Natural killer cell (primary cell): ENCODE measurements around the gene PEX7. TPM values are rescaled to one million over a fixed set of nuclear protein-coding genes. Genes with fewer than 3 reads are reported as not detected.
A peak's percentile ranks its signal among the peaks of the same experiment; 100 is the strongest.

Experiments used
- ATAC-seq, 3 donors: fragments of 150-1000 bp in 2 of 3; fragments of 200-7000 bp in 1 of 3; cut with Tn5 transposase; 1 replicate in 1 of 3; 2 replicates in 2 of 3; pipeline ENCODE4 v1.10.0; 2021; ENCODE audit warnings: mild to moderate bottlenecking in 2 of 3, moderate library complexity in 2 of 3
- DNase-seq, 2 donors: peaks; one replicate each; pipeline versions ENCODE4 v3.0.0 to v3.0.0-alpha.2; 2013 to 2021; ENCODE audit warnings: mixed read lengths in 1 of 2
- H3K27ac ChIP-seq: one replicate; pipeline ENCODE4 v1.5.1; 2013; ENCODE audit warnings: mild to moderate bottlenecking, low read length
- H3K27me3 ChIP-seq: one replicate; pipeline ENCODE4 v1.6.1; 2013; ENCODE audit warnings: low read length; ENCODE audit not compliant: control insufficient read depth, insufficient read depth
- H3K36me3 ChIP-seq: one replicate; pipeline ENCODE4 v1.6.1; 2013; ENCODE audit warnings: low read length; ENCODE audit not compliant: control insufficient read depth, insufficient read depth
- H3K4me1 ChIP-seq: one replicate; pipeline ENCODE4 v1.6.1; 2013; ENCODE audit warnings: low read length; ENCODE audit not compliant: control insufficient read depth, insufficient read depth
- H3K4me3 ChIP-seq: one replicate; pipeline ENCODE4 v1.5.1; 2013; ENCODE audit warnings: low read length
- H3K9me3 ChIP-seq: one replicate; pipeline ENCODE4 v1.6.1; 2013; ENCODE audit warnings: low read length; ENCODE audit not compliant: control insufficient read depth, insufficient read depth
- H3K27ac Mint-ChIP-seq, 2 donors: one replicate each; pipeline ENCODE4 v1.8.0; 2022; ENCODE audit warnings: mild to moderate bottlenecking in 2 of 2, mixed read lengths in 2 of 2, moderate library complexity in 1 of 2
- H3K27me3 Mint-ChIP-seq, 2 donors: one replicate each; pipeline ENCODE4 v1.8.0; 2022; ENCODE audit warnings: low read depth in 2 of 2, mixed read lengths in 2 of 2
- H3K36me3 Mint-ChIP-seq: one replicate; pipeline ENCODE4 v1.8.0; 2022; ENCODE audit warnings: mixed read lengths
- H3K4me1 Mint-ChIP-seq, 2 donors: one replicate each; pipeline ENCODE4 v1.8.0; 2022; ENCODE audit warnings: mixed read lengths in 2 of 2
- H3K4me3 Mint-ChIP-seq: one replicate; pipeline ENCODE4 v1.8.0; 2022; ENCODE audit warnings: mild to moderate bottlenecking, moderate library complexity, mixed read lengths
- H3K9me3 Mint-ChIP-seq, 2 donors: one replicate each; pipeline ENCODE4 v1.8.0; 2022; ENCODE audit warnings: mixed read lengths in 2 of 2
- WGBS: methylation state at CpG from one replicate; pipeline ENCODE4 v1.1.7; 2013; ENCODE audit warnings: missing lambda C conversion rate; ENCODE audit not compliant: insufficient coverage; 5-methylcytosine and 5-hydroxymethylcytosine counted together
- intact Hi-C: fragments of 100-400 bp; cut with micrococcal nuclease; formaldehyde crosslinking; loops from one replicate; pipeline ENCODE4 v1.14.2; 2022
- total RNA-seq, 4 donors: library from RNA; stranded (reverse); fragments of 120-200 nt in 1 of 4; gene quantifications; one replicate each; pipeline versions ENCODE4 v1.2.3 to v1.2.4, GENCODE V29; 2013 to 2022
- TF ChIP-seq, protein P1 (sequence below): fragments of 200-600 bp; IDR thresholded peaks from one replicate; pipeline ENCODE4 v1.8.0; 2022; ENCODE audit warnings: antibody characterized with exemption

The PEX7 gene, protein sequence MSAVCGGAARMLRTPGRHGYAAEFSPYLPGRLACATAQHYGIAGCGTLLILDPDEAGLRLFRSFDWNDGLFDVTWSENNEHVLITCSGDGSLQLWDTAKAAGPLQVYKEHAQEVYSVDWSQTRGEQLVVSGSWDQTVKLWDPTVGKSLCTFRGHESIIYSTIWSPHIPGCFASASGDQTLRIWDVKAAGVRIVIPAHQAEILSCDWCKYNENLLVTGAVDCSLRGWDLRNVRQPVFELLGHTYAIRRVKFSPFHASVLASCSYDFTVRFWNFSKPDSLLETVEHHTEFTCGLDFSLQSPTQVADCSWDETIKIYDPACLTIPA
- total RNA-seq = 1 to 10 TPM; 2.4 to 3.6 (median 2.5) TPM
- 6.2 TPM for total RNA-seq (2013)

GRCh38 chr6:136822376-136823127 is at the start of gene PEX7:
Gene PEX7, plus strand, starts transcription at chr6:136822592. Its CDS starts 74 bp downstream, at chr6:136822666.
- peak within 1 kb of the TSS; percentile 95 for H3K4me3 Mint-ChIP-seq
- peak; percentile 92 to 97 (median 93) for ATAC-seq
- TF ChIP-seq, protein P1, sequence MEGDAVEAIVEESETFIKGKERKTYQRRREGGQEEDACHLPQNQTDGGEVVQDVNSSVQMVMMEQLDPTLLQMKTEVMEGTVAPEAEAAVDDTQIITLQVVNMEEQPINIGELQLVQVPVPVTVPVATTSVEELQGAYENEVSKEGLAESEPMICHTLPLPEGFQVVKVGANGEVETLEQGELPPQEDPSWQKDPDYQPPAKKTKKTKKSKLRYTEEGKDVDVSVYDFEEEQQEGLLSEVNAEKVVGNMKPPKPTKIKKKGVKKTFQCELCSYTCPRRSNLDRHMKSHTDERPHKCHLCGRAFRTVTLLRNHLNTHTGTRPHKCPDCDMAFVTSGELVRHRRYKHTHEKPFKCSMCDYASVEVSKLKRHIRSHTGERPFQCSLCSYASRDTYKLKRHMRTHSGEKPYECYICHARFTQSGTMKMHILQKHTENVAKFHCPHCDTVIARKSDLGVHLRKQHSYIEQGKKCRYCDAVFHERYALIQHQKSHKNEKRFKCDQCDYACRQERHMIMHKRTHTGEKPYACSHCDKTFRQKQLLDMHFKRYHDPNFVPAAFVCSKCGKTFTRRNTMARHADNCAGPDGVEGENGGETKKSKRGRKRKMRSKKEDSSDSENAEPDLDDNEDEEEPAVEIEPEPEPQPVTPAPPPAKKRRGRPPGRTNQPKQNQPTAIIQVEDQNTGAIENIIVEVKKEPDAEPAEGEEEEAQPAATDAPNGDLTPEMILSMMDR = peak; percentile 87
- Histone ChIP-seq H3K36me3 (no peaks in the 10 kb centered on the region), H3K4me1 (peaks cover 11% of the 10 kb centered on the region), H3K27me3 (no peaks in the 10 kb centered on the region), H3K27ac (peak within 1 kb of the TSS; percentile 43), H3K9me3 (no peaks in the 10 kb centered on the region), H3K4me3 (peak within 1 kb of the TSS; percentile 49)
- peak; percentile 87 to 94 for DNase-seq
- peaks cover 6 to 12% of the 10 kb centered on the region in 2 donors for H3K27me3 Mint-ChIP-seq
- under 1% methylated on average over 78 of the region's 78 CpGs for WGBS
- H3K9me3 Mint-ChIP-seq = no peaks in the 10 kb centered on the region
- peak within 1 kb of the TSS; percentile 90 to 93 for H3K27ac Mint-ChIP-seq
- intact Hi-C loops = loop anchor here (2.0 kb wide), 1 partner anchor 30 kb away; the partner anchor contains the start of gene MAP3K5
- no peaks in the 10 kb centered on the region for H3K36me3 Mint-ChIP-seq
- peaks cover 20 to 23% of the 10 kb centered on the region in 2 donors for H3K4me1 Mint-ChIP-seq

GRCh38 chr6:136772685-136773472 is 49.5 kb upstream of the PEX7 start:
- intact Hi-C loops = no loop called here

GRCh38 chr6:136773473-136773796 is 49.0 kb upstream of the PEX7 start:
- no peaks in the 10 kb centered on the region for H3K36me3 Mint-ChIP-seq
- H3K27ac ChIP-seq = no peak overlapping the region
- H3K9me3 Mint-ChIP-seq = no peaks in the 10 kb centered on the region

More at GRCh38 chr6:136772685-136773472, 49.5 kb upstream of the PEX7 start:
- Histone ChIP-seq H3K9me3 (no peaks in the 10 kb centered on the region), H3K4me3 (no peak overlapping the region), H3K27me3 (no peaks in the 10 kb centered on the region), H3K36me3 (no peaks in the 10 kb centered on the region), H3K27ac (no peak overlapping the region), H3K4me1 (peaks cover 25% of the 10 kb centered on the region)
- Mint-ChIP-seq H3K4me1 (peaks cover 42 to 49% of the 10 kb centered on the region in 2 donors), H3K4me3 (no peak overlapping the region), H3K27ac (peak overlapping the region in 1 of 2 donors; percentile 14), H3K9me3 (no peaks in the 10 kb centered on the region), H3K27me3 (no peaks in the 10 kb centered on the region), H3K36me3 (no peaks in the 10 kb centered on the region)
- 71% methylated on average over 5 of the region's 6 CpGs for WGBS
- TF ChIP-seq, protein P1 = no peak
- DNase-seq (no peak), ATAC-seq (no peak)

More at GRCh38 chr6:136773473-136773796, 49.0 kb upstream of the PEX7 start:
- Histone ChIP-seq H3K36me3 (no peaks in the 10 kb centered on the region), H3K27me3 (no peaks in the 10 kb centered on the region), H3K4me3 (no peak overlapping the region), H3K4me1 (peaks cover 25% of the 10 kb centered on the region), H3K9me3 (no peaks in the 10 kb centered on the region)
- intact Hi-C loops = no loop called here
- Mint-ChIP-seq H3K4me3 (no peak overlapping the region), H3K27me3 (no peaks in the 10 kb centered on the region), H3K4me1 (peaks cover 37 to 44% of the 10 kb centered on the region in 2 donors), H3K27ac (peak overlapping the region in 1 of 2 donors; percentile 14)
- 99% methylated on average over 3 of the region's 4 CpGs for WGBS
- ATAC-seq (no peak), DNase-seq (no peak)
- TF ChIP-seq, protein P1 = no peak
